Parathyroid adenoma (tissue), 2 donors: ENCODE results near the gene APOM.

Experiments used
- H2AFZ ChIP-seq: fragments of 300-600 bp; sonication (generic); one replicate; pipeline ENCODE4 v1.7.0; 2017; ENCODE audit warnings: antibody characterized with exemption, mild to moderate bottlenecking
- H3K27ac ChIP-seq: fragments of 300-600 bp; sonication (generic); one replicate; pipeline ENCODE4 v1.7.0; 2017
- H3K27me3 ChIP-seq: fragments of 300-600 bp; sonication (generic); one replicate; pipeline ENCODE4 v1.7.0; 2017; ENCODE audit warnings: low read length; ENCODE audit not compliant: control insufficient read depth, insufficient read depth
- H3K36me3 ChIP-seq: fragments of 300-600 bp; sonication (generic); one replicate; pipeline ENCODE4 v1.7.0; 2017; ENCODE audit warnings: low read length; ENCODE audit not compliant: control insufficient read depth, insufficient read depth
- H3K4me1 ChIP-seq: fragments of 300-600 bp; sonication (generic); one replicate; pipeline ENCODE4 v1.7.0; 2017; ENCODE audit warnings: control low read depth
- H3K4me2 ChIP-seq: fragments of 300-600 bp; sonication (generic); one replicate; pipeline ENCODE4 v1.7.0; 2017; ENCODE audit warnings: low read length
- H3K4me3 ChIP-seq: fragments of 300-600 bp; sonication (generic); one replicate; pipeline ENCODE4 v1.7.0; 2017; ENCODE audit warnings: low read depth, low read length
- H3K79me2 ChIP-seq: fragments of 300-600 bp; sonication (generic); one replicate; pipeline ENCODE4 v1.7.0; 2017; ENCODE audit warnings: control low read depth
- H3K9ac ChIP-seq: fragments of 300-600 bp; sonication (generic); one replicate; pipeline ENCODE4 v1.7.0; 2017; ENCODE audit warnings: mild to moderate bottlenecking
- H3K9me3 ChIP-seq: fragments of 300-600 bp; sonication (generic); one replicate; pipeline ENCODE4 v1.7.0; 2017; ENCODE audit warnings: low read length; ENCODE audit not compliant: control insufficient read depth
- TF ChIP-seq, protein P1 (sequence below): fragments of 300-600 bp; sonication (generic); IDR thresholded peaks from one replicate; pipeline ENCODE4 v1.7.0; 2017; ENCODE audit warnings: antibody characterized with exemption, mild to moderate bottlenecking
- donor health status: primary hyperparathyroidism.

Gene APOM

DNA sequence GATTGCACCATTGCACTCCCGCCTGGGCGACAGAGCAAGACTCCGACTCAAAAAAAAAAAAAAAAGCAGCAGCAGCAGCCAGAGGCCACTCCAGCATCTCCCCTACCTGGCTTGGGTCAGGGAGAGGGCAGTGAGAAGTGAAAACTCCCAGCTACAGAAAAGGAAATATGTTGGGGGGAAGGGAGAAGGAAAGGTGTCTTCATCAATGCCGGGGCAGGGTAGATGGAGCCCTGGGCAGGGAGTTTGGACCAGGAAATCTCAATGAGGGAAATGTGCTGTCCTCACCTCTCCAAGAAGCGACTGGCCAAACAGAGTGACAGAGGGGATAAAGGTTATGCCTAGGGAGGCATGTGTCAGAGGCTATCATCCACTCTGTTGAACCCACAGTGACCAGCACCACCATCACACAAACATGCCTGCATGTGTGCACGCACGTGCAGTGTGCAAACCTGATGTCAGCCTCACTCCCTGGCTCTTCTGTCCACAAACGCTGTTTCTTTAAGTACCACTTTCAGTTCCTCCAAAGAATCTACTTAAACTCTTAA lies 41.5 kb upstream of the APOM start:
- peak overlapping the region; percentile 77 for H3K27ac ChIP-seq
- no peak overlapping the region for H3K4me3 ChIP-seq
- peaks cover 21% of the 10 kb centered on the region for H3K4me1 ChIP-seq
- H3K4me2 ChIP-seq: no peak overlapping the region
- no peaks in the 10 kb centered on the region for H3K36me3 ChIP-seq
- TF ChIP-seq, protein P1, sequence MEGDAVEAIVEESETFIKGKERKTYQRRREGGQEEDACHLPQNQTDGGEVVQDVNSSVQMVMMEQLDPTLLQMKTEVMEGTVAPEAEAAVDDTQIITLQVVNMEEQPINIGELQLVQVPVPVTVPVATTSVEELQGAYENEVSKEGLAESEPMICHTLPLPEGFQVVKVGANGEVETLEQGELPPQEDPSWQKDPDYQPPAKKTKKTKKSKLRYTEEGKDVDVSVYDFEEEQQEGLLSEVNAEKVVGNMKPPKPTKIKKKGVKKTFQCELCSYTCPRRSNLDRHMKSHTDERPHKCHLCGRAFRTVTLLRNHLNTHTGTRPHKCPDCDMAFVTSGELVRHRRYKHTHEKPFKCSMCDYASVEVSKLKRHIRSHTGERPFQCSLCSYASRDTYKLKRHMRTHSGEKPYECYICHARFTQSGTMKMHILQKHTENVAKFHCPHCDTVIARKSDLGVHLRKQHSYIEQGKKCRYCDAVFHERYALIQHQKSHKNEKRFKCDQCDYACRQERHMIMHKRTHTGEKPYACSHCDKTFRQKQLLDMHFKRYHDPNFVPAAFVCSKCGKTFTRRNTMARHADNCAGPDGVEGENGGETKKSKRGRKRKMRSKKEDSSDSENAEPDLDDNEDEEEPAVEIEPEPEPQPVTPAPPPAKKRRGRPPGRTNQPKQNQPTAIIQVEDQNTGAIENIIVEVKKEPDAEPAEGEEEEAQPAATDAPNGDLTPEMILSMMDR: no peak
- H3K27me3 ChIP-seq: no peaks in the 10 kb centered on the region
- H3K9me3 ChIP-seq: no peaks in the 10 kb centered on the region
- no peaks in the 10 kb centered on the region for H3K79me2 ChIP-seq
- H3K9ac ChIP-seq: no peak overlapping the region
- peak overlapping the region; percentile 89 for H2AFZ ChIP-seq

DNA sequence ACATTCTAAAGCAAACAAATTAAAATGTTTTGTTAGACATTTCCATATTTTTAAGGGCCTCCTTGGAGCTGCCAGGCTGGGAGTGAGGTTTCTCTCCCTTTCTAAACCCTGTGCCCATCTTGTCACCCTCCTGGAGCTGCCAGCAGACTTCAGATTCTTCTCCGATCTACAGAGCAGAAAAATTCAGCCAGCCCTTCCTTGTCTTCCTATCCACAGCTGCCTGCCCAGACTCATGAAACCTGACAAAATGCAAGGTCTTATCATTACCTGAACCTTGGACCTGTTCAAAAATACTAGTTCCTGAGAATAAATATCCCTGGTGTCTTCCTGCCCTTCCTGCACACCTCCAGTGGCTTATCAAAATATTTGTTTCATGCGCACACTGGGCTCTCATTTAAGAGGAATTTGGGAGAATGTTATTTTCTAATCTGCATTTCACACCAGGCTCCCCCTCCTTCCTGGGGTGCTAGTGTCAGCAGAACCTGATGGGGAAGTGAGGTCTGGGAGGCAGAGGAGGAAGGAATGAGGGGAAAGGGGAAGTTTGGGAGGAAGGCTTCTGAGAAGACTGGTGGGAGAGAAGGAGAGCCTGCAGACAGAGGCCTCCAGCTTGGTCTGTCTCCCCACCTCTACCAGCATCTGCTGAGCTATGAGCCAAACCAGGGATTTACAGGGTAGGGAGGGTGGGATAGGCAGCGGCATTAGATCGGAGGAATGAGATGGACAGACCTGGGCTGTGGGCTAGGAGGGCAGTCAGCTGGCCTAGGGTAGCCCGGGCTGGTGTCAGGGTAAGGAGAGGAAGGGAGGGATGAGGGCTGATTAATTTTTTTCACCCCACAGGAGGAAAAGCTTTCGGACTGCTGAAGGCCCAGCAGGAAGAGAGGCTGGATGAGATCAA lies 40.8 kb upstream of the APOM start, which contains the start of gene AIF1:
Gene AIF1, plus strand, starts transcription at position 551 of the 895 bp plus-strand sequence. Its CDS starts 96 bp downstream, at position 647.
- Histone ChIP-seq H2AFZ (peak within 1 kb of the TSS; percentile 89), H3K4me2 (no peak within 1 kb of the TSS), H3K27ac (peak within 1 kb of the TSS; percentile 77), H3K4me3 (no peak within 1 kb of the TSS), H3K9me3 (no peaks in the 10 kb centered on the region), H3K79me2 (no peaks in the 10 kb centered on the region), H3K4me1 (peaks cover 16% of the 10 kb centered on the region), H3K36me3 (no peaks in the 10 kb centered on the region), H3K27me3 (no peaks in the 10 kb centered on the region), H3K9ac (no peak within 1 kb of the TSS)
- TF ChIP-seq, protein P1: no peak

- Histone ChIP-seq H3K27ac (no peak overlapping the region), H3K79me2 (no peaks in the 10 kb centered on the region), H3K9ac (no peak overlapping the region), H2AFZ (no peak overlapping the region), H3K4me2 (no peak overlapping the region), H3K27me3 (no peaks in the 10 kb centered on the region), H3K36me3 (no peaks in the 10 kb centered on the region), H3K4me1 (peaks cover 13% of the 10 kb centered on the region), H3K9me3 (no peaks in the 10 kb centered on the region), H3K4me3 (no peak overlapping the region)
- TF ChIP-seq, protein P1: no peak
These were observed 39.9 kb upstream of the APOM start for GRCh38 chr6:31615748-31616147.

DNA sequence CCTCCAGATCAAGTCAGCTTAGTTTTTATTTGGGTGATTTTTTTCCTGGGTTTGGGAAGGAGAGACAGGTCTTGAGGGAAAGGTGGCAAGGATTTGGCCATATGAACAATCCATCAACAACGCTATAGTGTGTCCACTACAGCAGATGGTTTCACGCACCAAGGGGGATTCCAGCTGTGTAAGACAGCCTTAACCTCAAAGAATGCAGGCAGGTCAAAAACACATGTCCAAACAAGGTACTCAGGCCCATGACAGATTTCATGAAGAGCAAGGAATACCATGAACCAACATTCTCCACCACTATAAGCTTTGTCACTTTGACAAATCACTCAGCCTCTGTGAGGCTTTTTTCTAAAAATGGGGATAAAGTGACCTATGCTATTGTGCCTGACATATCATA lies 38.7 kb upstream of the APOM start:
- Histone ChIP-seq H3K79me2 (peaks cover 6% of the 10 kb centered on the region), H3K4me2 (no peak overlapping the region), H3K4me3 (no peak overlapping the region), H3K36me3 (no peaks in the 10 kb centered on the region), H2AFZ (no peak overlapping the region), H3K27ac (no peak overlapping the region), H3K27me3 (no peaks in the 10 kb centered on the region), H3K9me3 (no peaks in the 10 kb centered on the region), H3K4me1 (peaks cover 20% of the 10 kb centered on the region), H3K9ac (no peak overlapping the region)
- TF ChIP-seq, protein P1: no peak
